GM19328 (cell line): ENCODE results near the gene TNS4.

ENCODE experiments used
- ATAC-seq: cut with Tn5 transposase; IDR thresholded peaks from one replicate; pipeline ENCODE4 v1.9.1; 2021; ENCODE audit warnings: mild to moderate bottlenecking, moderate library complexity; ENCODE audit not compliant: unreplicated experiment

TNS4 gene

DNA sequence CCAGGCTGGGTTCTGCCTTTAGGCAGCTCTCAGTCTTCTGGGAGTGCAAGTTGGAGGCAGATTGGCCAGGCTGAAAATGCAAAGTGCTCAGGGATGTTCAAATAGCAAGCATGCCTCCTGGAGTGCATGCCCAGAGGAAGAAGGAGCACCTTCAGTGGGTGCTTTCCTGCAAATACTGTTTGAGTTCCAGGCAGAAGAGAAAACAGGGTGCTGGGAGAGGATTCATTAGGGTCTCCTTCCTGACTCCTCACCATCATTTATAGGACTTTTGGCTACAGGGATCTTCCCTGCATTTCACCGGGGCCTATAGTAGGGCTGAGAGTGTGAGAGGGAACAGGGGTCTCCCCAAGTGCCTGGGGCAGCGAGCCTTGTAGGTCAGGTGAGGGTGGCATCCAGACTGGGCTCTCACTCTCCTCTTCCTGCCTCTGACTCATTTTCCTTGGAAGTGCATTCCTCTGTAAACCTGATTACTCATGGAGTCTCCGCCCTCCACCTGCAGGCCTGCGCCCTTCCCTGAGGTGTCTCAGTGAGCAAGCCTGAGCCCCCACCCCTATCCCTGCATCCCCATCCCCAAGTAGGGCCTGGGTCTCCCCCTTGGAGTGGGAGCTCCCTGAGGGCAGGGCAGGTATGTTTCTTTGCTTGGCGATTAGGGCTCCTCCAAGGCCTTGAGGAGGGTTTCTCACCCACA lies 17.1 kb upstream of the TNS4 start:
- ATAC-seq = no peak

DNA sequence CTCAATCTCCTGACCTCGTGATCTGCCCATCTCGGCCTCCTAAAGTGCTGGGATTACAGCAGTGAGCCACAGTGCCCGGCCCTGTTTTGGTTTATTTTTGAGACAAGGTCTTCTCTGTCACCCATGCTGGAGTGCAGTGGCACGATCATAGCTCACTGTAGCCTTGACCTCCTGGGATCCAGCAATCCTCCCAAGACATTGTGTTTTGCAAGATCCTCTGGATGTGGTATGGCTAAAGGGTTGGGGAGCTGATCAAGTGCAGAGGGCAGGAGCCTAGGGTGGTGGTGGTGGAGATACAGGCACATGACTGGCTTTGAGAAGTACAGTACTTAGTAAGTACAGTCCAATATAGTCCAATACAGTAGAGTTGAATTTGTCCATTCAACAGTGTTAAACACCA lies 16.6 kb upstream of the TNS4 start:
- no peak for ATAC-seq

DNA sequence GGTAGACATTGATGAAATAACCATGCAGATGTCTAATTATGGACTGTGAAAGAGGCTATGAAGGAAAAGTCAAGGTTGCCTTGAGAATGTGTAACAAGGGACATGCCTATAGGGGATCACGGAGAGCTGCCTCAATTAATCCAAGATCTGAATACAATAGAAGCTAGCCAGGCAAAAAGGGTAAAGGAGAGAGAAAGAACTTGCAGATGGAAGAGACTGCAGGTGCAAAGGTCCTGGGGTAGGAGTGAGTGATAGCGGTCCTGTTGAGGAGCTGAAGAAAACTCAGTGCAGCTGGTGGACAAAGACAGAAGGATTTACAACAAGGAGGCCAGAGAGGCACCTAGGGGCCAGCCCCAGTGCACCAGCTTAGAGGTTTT lies 15.9 kb upstream of the TNS4 start:
- ATAC-seq = no peak

DNA sequence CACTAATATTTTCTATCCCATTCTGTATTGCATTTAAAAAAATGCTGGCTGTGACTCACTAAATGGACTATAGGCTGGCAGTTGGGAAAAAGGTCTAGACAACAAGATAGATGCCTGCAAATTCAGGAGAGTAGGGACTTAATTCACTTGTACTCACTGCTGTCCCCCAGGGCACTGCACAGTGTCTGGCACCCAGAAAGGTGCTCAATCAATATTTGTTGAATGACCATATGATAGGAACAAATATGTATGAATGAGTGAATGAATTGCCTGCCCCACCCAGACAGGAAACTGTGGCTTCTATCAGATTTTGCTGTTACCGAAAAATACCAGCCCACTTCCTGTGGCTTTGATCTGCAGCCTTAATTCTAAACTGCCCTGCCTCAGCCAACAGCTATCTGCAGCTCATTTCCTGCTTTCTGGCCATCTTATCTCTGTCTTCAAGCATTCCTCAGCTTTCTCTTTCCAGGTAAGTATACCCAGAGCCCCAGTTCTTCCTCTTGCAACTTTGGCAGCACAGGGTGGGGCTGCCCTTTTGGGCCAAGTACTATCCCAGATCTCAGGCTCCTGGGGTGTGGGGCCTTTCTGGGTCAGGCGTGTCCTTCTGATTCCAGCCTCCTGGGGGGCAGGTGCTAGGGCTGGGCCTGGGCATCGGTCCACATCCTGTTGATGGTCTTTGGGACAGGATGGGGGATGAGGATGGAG lies 15.3 kb upstream of the TNS4 start:
- ATAC-seq = no peak

DNA sequence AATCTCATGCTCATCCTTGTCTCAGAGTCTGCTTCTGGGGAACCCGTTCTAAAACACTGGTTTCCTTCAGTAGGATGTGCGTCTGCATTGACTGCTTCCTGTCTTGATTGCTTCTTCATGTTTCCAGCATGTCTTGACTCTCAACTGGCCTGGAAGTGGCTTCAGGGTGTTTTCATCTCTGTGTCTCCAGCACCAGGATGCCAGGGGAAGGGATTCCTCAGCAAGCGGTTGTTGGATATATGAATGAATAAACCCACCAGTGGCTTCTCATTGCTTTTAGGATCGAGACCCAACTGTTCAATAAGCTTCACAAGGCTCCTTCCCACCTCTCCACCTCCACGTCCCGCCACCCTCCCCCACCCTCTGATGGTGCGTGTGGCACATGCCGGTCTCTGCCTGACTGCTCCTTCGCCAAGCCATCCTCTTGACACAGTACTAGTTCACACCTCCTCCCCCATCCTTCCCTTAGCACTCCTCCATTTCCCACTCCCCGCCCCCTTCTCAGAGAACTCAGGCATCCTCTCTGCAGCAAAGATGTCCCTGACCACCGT lies 14.1 kb upstream of the TNS4 start:
- no peak for ATAC-seq

DNA sequence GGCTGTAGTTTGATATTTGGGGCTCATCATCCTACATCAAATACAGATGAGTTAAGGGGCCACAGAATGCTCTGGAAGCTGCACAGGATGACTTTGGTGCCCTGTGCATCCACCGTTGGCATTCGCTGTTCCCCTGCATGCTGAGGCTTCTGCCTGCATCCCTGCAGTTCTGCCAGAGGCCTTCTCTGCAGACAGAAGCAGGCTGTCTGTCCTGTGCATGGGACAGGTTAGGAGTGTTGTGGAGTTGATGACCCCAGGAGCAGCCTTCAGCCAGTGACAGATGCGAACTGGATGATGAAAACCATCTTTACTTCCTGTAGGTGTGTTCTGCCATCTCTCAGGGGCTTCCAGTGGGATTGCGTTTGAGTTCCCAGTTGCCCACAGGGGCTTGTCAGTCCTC lies 13.6 kb upstream of the TNS4 start:
- no peak for ATAC-seq

DNA sequence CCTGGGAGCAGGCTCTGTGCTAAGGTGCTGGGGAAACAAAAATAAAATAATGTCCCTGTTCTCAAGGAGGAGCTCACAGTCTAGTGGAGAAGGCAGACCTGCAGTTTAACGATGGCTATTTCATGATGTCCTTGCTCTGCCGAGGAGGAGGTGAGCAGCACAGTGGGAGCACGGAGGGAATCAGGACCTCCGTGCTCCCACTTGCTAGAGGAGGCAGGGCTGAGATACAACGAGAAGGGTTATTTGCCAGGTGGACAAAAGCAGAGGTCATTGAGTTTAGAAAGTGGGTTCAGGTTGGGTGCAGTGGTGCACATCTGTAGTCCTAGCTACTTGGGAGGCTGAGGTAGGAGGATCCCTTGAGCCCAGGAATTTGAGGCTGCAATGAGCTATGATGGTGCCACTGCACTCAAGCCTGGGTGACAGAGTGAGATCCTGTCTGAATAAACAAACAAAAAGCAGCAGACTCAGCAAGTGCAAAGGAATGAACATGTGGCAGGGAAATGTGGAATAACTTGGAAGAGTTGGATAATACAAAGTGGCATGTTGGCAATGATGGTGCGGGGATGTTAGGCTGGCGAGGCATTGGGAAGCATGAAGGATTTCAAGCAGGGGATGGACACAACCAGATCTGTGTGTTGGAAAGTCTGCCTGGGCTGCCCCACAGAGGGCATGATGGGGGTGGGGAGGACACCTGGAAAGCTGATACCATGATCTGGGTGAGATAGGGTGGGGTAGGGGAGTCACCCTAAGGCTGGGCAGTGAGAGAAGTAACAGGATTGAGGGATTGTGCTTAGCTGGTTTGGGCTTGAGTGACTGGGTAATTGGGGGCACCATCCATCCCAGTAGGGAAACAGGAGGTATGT lies 12.8 kb upstream of the TNS4 start:
- ATAC-seq = no peak

DNA sequence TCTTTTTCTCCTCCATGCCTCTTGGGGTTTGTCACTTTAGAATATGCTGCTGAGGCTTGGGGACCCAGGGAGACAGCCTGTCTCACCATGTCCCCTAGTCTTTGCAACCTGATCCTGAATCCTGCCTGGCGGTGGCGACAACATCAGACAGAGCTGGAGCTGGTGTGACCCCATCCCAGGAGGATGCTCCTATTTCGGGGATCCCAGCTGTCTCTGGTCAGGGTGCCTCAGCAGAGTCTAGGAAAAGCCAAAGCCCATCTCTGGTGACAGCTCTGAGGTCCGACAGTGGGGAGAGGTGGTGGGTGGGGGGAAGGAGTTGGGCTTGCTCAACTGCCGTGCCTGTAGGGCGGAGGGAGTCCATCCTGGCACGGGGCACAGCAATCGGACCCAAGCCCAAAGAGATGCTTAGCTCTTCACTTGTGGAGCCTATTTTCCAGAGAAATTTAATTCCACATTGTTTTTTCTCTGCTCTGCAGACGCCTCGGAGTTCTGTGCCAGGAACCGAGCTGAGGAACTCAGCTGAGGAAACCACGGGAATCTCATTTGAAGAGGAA lies 10.3 kb upstream of the TNS4 start:
- ATAC-seq = no peak

DNA sequence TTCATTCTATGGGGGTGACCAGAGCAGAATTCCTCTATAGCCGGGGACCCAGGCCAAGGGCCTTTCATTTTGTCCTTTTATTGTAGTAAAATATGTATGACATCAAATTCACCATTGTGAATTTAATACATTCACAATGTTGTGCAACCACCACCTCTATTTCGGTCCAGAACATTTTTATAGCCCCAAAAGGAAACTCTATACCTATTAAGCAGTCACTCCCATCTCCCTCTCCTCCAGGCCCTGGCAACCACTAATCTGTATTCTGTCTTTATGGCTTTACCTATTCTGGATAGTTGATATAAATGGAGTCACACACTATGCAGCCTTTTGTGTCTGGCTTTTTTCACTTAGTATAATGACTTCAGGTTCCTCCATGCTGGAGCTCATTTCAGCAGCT lies 9.7 kb upstream of the TNS4 start:
- no peak for ATAC-seq

DNA sequence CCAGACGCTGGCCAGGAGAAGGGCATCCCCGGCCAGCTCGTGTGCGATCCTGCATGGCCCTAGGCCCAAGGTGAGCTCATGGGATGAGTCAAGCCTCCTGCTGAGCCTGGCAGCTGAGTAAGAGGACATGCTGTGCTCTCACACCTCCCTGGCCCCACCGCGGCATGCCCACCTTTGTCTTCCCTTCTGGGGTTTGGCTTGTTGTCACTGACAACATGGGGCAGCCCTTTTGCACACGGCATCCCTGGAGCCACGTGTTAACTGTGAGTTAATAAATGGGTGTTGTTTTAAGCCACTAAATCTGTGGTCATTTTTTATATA lies 8.9 kb upstream of the TNS4 start:
- no peak for ATAC-seq

DNA sequence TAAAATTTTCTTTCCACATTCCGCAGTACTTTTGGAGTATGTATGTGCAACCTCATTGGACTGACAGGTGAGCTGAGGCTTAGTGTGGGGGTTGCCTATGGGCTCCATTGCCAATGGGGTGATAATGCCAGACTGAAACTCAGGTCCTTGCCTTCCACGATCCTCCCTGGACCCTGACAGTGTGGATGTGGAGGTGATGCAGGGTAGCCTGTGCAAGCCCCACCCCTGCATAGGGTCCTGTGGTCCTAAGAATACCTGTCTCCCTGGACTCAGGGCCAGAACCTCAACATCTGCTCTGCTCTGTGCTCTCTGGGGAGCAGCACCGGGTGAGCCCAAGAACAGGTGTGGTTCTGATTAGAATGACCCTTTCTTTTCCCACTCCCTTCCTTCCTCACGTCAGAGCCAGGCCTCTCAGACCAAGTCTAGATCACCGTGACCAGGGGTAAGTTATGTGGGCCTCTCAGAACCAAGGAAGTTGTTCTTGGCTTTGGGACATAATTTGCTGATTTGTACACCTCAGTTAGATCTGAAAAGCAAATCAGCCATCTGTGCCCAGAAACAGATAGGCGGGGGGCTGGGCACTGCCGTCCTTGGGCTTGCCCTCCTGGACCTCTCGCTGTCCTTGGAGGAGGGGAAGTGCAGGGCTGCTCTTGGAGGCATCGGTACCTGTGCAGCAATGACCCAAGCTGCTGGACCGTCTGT lies 8.4 kb upstream of the TNS4 start:
- ATAC-seq = no peak

DNA sequence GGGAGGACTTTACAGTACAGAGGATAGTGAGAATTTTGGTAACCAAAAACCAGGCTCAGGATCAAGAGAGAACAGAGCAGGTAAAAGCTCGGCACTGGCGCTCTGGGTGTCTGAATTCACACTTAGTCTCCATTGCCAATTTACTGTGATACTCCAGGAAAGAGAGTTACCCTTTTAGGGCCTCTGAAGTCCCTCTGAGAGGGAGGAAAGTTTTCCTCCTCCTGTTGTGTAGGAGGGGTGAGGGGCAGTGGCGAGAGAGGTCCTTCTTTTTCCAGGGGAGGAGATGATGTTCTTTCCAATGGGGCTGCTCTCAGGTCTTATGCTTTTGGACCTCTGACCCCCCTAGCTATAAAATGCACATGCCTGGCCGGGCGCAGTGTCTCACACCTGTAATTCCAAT lies 5.4 kb upstream of the TNS4 start:
- ATAC-seq = no peak

DNA sequence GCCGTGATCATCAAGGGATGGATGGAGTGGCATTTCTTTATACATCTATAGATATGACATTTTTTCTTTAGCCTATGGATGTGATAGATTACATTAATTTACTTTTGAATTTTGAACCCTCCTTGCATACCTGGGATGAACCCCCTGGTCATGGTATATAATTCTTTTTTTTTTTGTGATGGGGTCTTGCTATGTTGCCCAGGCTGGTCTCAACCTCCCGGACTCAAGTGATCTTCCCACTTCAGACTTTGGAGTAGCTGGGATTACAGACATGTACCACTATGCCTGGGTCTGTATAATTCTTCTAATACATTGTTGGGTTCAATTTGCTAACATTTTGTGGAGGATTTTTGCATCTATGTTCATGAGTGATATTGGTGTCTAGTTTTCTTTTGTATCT lies 1.7 kb upstream of the TNS4 start:
- ATAC-seq = no peak

DNA sequence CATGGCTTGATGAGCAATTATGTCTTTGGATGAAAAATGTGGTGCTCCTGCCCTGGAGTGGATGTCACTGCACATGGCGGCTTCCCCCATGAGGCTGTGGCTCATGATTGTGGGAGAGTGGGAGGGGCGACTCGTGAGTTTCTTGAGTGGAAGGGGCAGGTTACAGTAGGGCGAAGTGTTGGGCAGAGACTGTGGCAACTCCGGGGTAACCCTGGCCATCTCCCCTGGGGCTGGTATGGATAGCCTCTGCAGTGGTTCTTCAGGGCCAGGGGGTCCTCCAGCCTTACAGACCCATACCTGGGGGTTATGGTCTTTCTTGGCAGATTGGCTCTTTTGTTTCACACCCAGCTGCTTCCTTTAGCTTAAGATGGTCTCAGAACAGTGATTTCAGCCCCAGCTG lies 1.3 kb upstream of the TNS4 start:
- ATAC-seq = no peak

DNA sequence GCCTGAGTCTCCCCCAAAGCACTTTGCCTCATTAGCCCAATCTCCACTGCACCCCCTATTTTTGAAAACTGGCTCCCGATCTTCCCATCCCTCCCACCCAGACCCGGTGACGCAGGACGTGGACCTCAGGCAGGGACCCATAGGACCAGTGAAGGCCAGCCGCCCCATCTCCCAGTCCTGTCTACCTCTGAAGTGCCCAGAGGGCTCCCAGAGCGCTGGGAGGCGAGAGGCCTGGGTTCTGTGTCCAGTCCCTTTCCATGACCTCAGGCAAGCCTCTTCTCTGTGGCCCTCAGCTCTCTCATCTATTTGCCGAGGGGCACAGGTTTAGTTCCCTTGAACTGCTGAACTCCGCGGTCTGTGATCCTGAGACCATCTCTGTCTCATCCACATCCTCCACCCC lies 714 bp downstream of the TNS4 start:
- ATAC-seq = no peak

DNA sequence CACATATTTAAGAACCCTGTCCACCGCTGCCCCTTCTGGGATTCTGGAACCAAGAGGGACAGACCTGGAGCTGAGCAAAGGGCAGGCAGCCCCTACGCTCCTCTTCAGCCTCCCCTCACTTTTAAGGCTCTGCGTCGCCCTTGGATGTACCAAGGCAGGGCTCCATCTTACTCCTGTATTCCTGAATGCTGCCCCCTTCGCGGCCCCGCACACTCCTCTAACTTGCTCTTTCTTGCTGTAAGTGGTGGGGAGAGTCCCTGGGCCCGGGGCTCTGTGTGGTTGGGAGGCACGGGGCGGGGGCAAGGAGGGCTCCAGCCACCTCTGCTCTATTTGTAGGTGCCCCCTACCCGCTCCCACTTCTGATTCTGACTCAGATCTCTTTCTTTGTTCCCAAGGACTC lies 1.2 kb downstream of the TNS4 start:
- ATAC-seq = no peak

DNA sequence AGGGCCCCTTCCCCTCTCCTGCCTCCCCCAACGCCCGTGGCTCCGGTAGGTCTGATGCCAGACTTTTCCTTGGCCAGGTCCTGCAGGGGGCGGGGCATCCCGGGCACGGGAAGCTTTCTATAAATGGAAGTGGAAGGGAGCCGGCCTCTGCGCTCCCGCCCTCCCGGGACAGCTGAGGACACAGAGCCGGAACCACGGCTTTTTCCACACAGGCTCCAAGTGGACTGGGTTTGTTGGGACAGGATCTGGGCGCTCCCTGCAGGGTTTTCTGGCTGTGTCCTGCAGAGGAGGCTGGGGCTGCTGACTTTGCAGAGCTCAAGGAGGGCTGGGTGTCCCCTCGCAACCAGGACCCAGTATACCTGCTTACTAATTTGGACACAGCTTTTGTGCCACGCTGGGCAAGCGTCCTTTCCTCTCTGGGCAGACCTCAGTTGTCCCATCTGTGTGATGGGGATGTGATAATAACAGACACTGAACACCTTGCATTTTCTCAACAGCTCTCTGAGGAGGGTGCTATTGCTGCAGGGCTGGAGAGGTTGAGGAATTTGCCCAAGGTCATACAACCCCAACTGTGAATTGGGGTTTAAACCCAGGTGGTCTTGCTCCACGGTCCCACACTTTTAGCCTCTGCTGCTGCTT lies 1.8 kb downstream of the TNS4 start:
- ATAC-seq = no peak

DNA sequence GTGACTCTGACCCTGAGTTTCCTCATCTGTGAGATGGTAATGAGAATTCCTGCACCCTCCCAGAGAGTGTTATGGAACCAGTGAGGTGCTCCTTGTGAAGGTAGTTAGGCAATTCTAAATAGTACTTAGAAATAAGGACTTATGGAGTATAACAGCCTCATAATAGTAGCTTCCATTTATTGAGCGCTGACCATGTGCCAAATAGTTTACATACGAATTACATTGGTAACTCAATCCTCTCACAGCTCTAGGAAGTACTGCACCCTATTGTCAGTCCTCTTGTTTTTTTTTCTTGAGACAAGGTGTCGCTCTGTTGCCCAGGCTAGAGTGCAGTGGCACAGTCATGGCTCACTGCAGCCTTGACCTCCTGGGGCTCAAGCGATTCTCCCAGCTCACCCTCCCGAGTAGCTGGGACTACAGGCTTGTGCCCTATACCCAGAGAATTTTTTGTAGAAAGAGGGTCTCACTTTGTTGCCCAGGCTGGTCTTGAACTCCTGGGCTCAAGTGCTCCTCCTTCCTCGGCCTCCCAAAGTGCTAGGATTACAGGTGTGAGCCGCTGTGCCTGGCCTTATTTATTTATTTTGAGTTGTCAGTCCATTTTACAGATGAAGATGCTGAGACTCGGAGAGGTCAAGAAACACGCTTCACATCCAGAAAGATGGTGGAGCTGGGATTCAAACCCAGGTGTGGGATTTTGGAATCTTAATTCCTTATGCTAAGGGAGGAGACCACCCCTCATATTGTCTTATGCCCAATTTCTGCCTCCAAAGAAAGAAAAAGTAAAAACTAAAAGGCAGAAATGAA lies 2.9 kb downstream of the TNS4 start:
- no peak for ATAC-seq

DNA sequence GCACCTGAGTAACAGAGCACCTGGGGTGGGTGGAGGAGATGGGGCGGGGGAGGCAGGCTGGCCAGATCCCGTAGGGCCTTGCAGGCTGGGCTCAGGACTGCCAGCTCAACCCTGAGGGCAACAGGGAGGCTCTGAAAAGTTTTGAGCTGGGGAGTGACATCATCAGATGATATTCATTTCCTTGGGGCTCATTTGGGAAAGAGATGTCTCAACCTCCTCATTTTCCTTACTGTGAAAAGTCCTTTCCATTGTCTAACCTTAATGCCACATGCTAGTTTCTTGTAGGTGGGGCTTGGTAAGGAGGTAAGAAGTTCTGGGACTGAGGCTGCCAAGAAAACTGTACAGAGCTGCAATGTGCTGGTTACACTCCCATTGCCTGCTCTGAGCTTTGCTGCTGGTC lies 3.7 kb downstream of the TNS4 start:
- no peak for ATAC-seq
